ENCODE measurements around the gene C10orf71.

The C10orf71 gene

GRCh38 chr10:49260644-49261296, 38.2 kb upstream of the C10orf71 start:
- Histone ChIP-seq H3K9me3 (ENCODE audit: control insufficient read depth in 2 of 2, low read length in 2 of 2) (peaks cover 3 to 7% of the 10 kb centered on the region in 2 donors), H3K27me3 (ENCODE audit: control insufficient read depth in 1 of 2, insufficient read depth in 2 of 2, low read length in 2 of 2) (no peaks in the 10 kb centered on the region), H3K27ac (ENCODE audit: low read length) (no peak overlapping the region), H3K4me3 (ENCODE audit: low read length in 2 of 2) (no peak overlapping the region), H3K4me1 (ENCODE audit: control insufficient read depth, insufficient read depth, low read length) (no peaks in the 10 kb centered on the region), H3K36me3 (ENCODE audit: control insufficient read depth in 2 of 2, insufficient read depth in 2 of 2, low read length in 2 of 2) (no peaks in the 10 kb centered on the region), H3K9ac (ENCODE audit: low read length in 2 of 2) (no peak overlapping the region)

DNA sequence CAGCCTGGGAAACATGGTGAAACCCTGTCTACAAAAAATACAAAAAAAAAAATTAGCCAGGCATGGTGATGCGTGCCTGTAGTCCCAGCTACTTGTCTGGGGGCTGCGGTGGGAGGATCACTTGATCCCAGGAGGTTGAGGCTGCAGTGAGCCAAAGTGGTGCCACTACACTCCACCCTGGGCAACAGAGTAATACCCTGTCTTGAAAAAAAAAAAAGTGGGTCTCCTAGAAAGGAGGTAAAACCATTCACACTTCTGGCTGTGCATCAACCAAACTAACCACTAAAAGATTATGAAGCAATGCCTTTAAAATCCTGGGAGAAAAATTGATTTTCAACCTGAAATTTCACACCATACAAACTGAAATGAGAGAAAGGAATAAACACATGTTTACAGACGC, 35.4 kb upstream of the C10orf71 start:
- Histone ChIP-seq H3K27me3 (ENCODE audit: control insufficient read depth in 1 of 2, insufficient read depth in 2 of 2, low read length in 2 of 2) (no peaks in the 10 kb centered on the region), H3K9ac (ENCODE audit: low read length in 2 of 2) (no peak overlapping the region), H3K27ac (ENCODE audit: low read length) (no peak overlapping the region), H3K4me1 (ENCODE audit: control insufficient read depth, insufficient read depth, low read length) (no peaks in the 10 kb centered on the region), H3K9me3 (ENCODE audit: control insufficient read depth in 2 of 2, low read length in 2 of 2) (peaks cover 3 to 7% of the 10 kb centered on the region in 2 donors), H3K36me3 (ENCODE audit: control insufficient read depth in 2 of 2, insufficient read depth in 2 of 2, low read length in 2 of 2) (no peaks in the 10 kb centered on the region), H3K4me3 (ENCODE audit: low read length in 2 of 2) (no peak overlapping the region)

DNA sequence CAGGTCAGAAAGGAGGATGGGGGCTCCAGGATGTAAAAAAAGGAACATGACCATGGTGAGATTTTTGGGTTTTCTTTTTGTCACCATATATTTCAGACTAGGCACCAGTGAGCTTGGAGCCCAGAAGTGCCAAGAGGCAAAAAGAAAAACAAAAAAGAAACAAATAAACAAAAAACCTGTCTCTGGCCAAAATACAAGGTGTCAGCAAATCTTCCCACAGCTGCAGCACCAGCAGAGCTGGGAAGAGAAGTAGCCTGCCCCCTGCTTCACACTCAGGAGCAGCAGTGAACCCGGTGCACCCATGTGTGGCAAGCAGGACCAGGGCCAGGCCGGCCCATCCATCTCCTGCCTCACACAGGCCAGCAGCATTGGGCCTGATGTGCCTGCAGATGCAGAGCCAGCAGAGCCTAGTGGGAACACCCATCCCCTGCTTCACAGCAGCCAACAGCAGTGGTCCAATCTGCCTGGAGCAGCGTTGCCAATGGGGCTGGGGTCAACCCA, 34.7 kb upstream of the C10orf71 start:
- Histone ChIP-seq H3K9me3 (ENCODE audit: control insufficient read depth in 2 of 2, low read length in 2 of 2) (peaks cover 3 to 7% of the 10 kb centered on the region in 2 donors), H3K4me3 (ENCODE audit: low read length in 2 of 2) (no peak overlapping the region), H3K36me3 (ENCODE audit: control insufficient read depth in 2 of 2, insufficient read depth in 2 of 2, low read length in 2 of 2) (no peaks in the 10 kb centered on the region), H3K27ac (ENCODE audit: low read length) (no peak overlapping the region), H3K27me3 (ENCODE audit: control insufficient read depth in 1 of 2, insufficient read depth in 2 of 2, low read length in 2 of 2) (no peaks in the 10 kb centered on the region), H3K9ac (ENCODE audit: low read length in 2 of 2) (no peak overlapping the region), H3K4me1 (ENCODE audit: control insufficient read depth, insufficient read depth, low read length) (no peaks in the 10 kb centered on the region)

DNA sequence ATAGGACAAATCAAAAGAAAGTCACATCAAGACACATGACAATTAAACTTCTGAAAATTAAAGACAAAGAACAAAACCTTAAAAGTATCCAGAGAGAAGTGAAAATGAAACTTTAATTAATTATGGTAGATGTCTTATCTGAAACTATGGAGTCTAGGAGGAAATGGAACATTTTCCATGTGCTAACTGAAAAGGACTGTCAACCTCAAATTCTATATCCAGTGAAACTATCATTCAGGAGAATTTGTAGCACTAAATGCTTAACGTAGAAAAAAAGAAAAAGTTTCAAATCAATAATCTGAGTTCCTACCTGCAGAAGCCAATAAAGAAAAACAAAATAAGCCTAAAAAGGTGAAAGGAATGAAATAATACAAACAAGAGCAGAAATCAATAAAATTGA, 33.1 kb upstream of the C10orf71 start:
- Histone ChIP-seq H3K4me3 (ENCODE audit: low read length in 2 of 2) (no peak overlapping the region), H3K4me1 (ENCODE audit: control insufficient read depth, insufficient read depth, low read length) (no peaks in the 10 kb centered on the region), H3K9ac (ENCODE audit: low read length in 2 of 2) (no peak overlapping the region), H3K9me3 (ENCODE audit: control insufficient read depth in 2 of 2, low read length in 2 of 2) (peaks cover 3 to 4% of the 10 kb centered on the region in 2 donors), H3K27me3 (ENCODE audit: control insufficient read depth in 1 of 2, insufficient read depth in 2 of 2, low read length in 2 of 2) (no peaks in the 10 kb centered on the region), H3K27ac (ENCODE audit: low read length) (no peak overlapping the region), H3K36me3 (ENCODE audit: control insufficient read depth in 2 of 2, insufficient read depth in 2 of 2, low read length in 2 of 2) (no peaks in the 10 kb centered on the region)

- Histone ChIP-seq H3K36me3 (ENCODE audit: control insufficient read depth in 2 of 2, insufficient read depth in 2 of 2, low read length in 2 of 2) (no peaks in the 10 kb centered on the region), H3K4me3 (ENCODE audit: low read length in 2 of 2) (no peak overlapping the region), H3K9ac (ENCODE audit: low read length in 2 of 2) (no peak overlapping the region), H3K9me3 (ENCODE audit: control insufficient read depth in 2 of 2, low read length in 2 of 2) (peaks cover 3 to 4% of the 10 kb centered on the region in 2 donors), H3K27ac (ENCODE audit: low read length) (no peak overlapping the region), H3K27me3 (ENCODE audit: control insufficient read depth in 1 of 2, insufficient read depth in 2 of 2, low read length in 2 of 2) (no peaks in the 10 kb centered on the region), H3K4me1 (ENCODE audit: control insufficient read depth, insufficient read depth, low read length) (peaks cover 2% of the 10 kb centered on the region)
Observed at GRCh38 chr10:49268185-49268584, 30.8 kb upstream of the C10orf71 start.

DNA sequence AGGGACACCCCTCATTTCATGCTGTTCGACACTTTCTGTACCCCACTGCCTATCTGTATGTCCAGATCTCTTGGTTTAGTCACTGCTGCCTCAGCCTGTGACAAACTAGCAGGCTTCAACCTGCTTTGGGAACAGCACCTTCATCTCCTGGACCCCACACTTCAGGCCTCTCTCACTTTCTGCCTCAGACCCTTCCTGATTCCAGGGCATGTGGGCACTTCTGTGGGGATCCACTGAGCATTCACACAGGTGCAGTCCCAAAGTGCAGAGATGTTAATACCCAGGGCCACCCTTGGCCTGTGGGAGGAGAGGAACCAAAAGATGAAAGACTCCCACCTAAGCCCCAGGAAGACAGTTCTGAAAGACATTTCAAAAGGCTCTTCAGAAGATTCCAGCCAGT, 29.4 kb upstream of the C10orf71 start:
- peaks cover 0 to 4% of the 10 kb centered on the region in 2 donors for H3K9me3 ChIP-seq (ENCODE audit: control insufficient read depth in 2 of 2, low read length in 2 of 2)
- no peaks in the 10 kb centered on the region for H3K27me3 ChIP-seq (ENCODE audit: control insufficient read depth in 1 of 2, insufficient read depth in 2 of 2, low read length in 2 of 2)
- no peak overlapping the region for H3K9ac ChIP-seq (ENCODE audit: low read length in 2 of 2)
- peaks cover 2% of the 10 kb centered on the region for H3K4me1 ChIP-seq (ENCODE audit: control insufficient read depth, insufficient read depth, low read length)
- H3K36me3 ChIP-seq (ENCODE audit: control insufficient read depth in 2 of 2, insufficient read depth in 2 of 2, low read length in 2 of 2) = no peaks in the 10 kb centered on the region
- H3K4me3 ChIP-seq (ENCODE audit: low read length in 2 of 2) = no peak overlapping the region
- H3K27ac ChIP-seq (ENCODE audit: low read length) = no peak overlapping the region

- Histone ChIP-seq H3K27me3 (ENCODE audit: control insufficient read depth in 1 of 2, insufficient read depth in 2 of 2, low read length in 2 of 2) (no peaks in the 10 kb centered on the region), H3K9ac (ENCODE audit: low read length in 2 of 2) (no peak overlapping the region), H3K9me3 (ENCODE audit: control insufficient read depth in 2 of 2, low read length in 2 of 2) (no peaks in the 10 kb centered on the region), H3K4me3 (ENCODE audit: low read length in 2 of 2) (no peak overlapping the region), H3K4me1 (ENCODE audit: control insufficient read depth, insufficient read depth, low read length) (peaks cover 2% of the 10 kb centered on the region), H3K27ac (ENCODE audit: low read length) (no peak overlapping the region), H3K36me3 (ENCODE audit: control insufficient read depth in 2 of 2, insufficient read depth in 2 of 2, low read length in 2 of 2) (no peaks in the 10 kb centered on the region)
Observed at GRCh38 chr10:49270565-49270964, 28.4 kb upstream of the C10orf71 start.

GRCh38 chr10:49271346-49271745, 27.6 kb upstream of the C10orf71 start:
- no peaks in the 10 kb centered on the region for H3K9me3 ChIP-seq (ENCODE audit: control insufficient read depth in 2 of 2, low read length in 2 of 2)
- H3K9ac ChIP-seq (ENCODE audit: low read length in 2 of 2) = no peak overlapping the region
- no peak overlapping the region for H3K27ac ChIP-seq (ENCODE audit: low read length)

DNA sequence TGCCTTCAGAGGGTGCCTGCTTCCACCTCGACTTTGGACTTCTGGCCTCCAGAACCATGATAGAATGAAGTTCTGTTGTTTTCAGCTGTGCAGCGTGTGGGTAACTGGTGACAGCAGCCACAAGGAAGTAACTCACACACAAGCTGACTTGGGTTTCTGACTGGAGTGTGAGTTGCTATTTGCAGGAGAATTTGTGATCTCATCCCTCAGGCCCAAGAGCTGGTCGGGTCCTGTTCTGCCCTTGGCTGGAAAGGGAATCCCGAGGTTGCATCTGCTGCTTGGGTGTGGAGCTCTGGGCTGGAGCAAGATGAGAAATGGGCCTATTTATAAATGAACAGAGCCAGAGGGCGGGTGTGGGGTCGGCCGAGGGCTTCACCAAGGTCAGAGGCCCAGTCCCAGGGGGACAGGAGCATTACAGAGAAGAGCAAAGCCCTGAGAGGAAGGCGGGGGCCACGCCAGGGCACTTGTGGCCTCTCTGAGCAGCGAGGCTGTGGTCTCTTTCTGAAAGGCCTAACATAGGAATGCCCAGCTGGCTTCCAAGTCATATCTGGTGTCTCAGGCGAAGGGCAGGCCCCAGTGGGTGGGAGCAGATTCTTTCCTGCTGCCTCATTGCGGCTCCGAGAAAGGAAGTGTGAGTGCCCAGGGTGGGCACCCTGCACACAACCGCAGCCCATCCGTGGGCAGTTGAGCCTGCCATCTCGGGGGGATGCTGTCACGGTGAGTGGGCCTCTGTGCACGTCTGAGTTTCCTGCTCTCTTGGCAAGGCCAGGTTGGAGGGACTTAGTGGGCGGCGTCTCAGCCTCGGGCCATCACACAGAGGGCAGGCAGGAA, 26.5 kb upstream of the C10orf71 start:
- Histone ChIP-seq H3K27me3 (ENCODE audit: control insufficient read depth in 1 of 2, insufficient read depth in 2 of 2, low read length in 2 of 2) (no peaks in the 10 kb centered on the region), H3K9ac (ENCODE audit: low read length in 2 of 2) (no peak overlapping the region), H3K9me3 (ENCODE audit: control insufficient read depth in 2 of 2, low read length in 2 of 2) (no peaks in the 10 kb centered on the region), H3K27ac (ENCODE audit: low read length) (no peak overlapping the region), H3K36me3 (ENCODE audit: control insufficient read depth in 2 of 2, insufficient read depth in 2 of 2, low read length in 2 of 2) (no peaks in the 10 kb centered on the region), H3K4me3 (ENCODE audit: low read length in 2 of 2) (no peak overlapping the region), H3K4me1 (ENCODE audit: control insufficient read depth, insufficient read depth, low read length) (peaks cover 2% of the 10 kb centered on the region)

More at GRCh38 chr10:49271346-49271745, 27.6 kb upstream of the C10orf71 start:
- Histone ChIP-seq H3K4me1 (ENCODE audit: control insufficient read depth, insufficient read depth, low read length) (peaks cover 2% of the 10 kb centered on the region), H3K4me3 (ENCODE audit: low read length in 2 of 2) (no peak overlapping the region), H3K36me3 (ENCODE audit: control insufficient read depth in 2 of 2, insufficient read depth in 2 of 2, low read length in 2 of 2) (no peaks in the 10 kb centered on the region), H3K27me3 (ENCODE audit: control insufficient read depth in 1 of 2, insufficient read depth in 2 of 2, low read length in 2 of 2) (no peaks in the 10 kb centered on the region)

GRCh38 chr10:49273082-49273465, 25.9 kb upstream of the C10orf71 start:
- no peaks in the 10 kb centered on the region for H3K36me3 ChIP-seq (ENCODE audit: control insufficient read depth in 2 of 2, insufficient read depth in 2 of 2, low read length in 2 of 2)
- H3K9ac ChIP-seq (ENCODE audit: low read length in 2 of 2) = no peak overlapping the region
- H3K27me3 ChIP-seq (ENCODE audit: control insufficient read depth in 1 of 2, insufficient read depth in 2 of 2, low read length in 2 of 2) = peaks cover 0 to under 1% of the 10 kb centered on the region in 2 donors
- no peak overlapping the region for H3K4me3 ChIP-seq (ENCODE audit: low read length in 2 of 2)
- no peak overlapping the region for H3K27ac ChIP-seq (ENCODE audit: low read length)
- peaks cover 2% of the 10 kb centered on the region for H3K4me1 ChIP-seq (ENCODE audit: control insufficient read depth, insufficient read depth, low read length)
- no peaks in the 10 kb centered on the region for H3K9me3 ChIP-seq (ENCODE audit: control insufficient read depth in 2 of 2, low read length in 2 of 2)

DNA sequence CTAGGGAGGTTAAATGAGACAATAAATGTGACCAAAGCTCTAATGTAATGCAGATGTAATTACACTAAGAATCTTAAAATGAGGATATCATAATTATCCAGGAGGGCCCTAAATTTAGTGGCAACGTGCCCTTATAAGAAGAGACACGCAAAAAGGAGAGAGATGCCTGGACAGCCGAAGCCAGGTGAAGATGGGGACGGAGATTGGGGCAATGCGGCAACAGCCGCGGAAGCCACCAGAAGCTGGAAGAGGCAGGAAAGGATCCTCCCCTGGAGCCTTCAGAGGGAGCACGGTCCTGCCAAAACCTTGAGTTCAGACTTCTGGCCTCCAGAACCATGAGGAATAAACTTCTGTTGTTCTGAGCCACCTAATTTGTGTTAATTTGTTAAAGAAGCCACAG, 25.3 kb upstream of the C10orf71 start:
- H3K27me3 ChIP-seq (ENCODE audit: control insufficient read depth in 1 of 2, insufficient read depth in 2 of 2, low read length in 2 of 2) = peaks cover 0 to 3% of the 10 kb centered on the region in 2 donors
- peaks cover 2% of the 10 kb centered on the region for H3K4me1 ChIP-seq (ENCODE audit: control insufficient read depth, insufficient read depth, low read length)
- H3K4me3 ChIP-seq (ENCODE audit: low read length in 2 of 2) = no peak overlapping the region
- no peak overlapping the region for H3K27ac ChIP-seq (ENCODE audit: low read length)
- no peak overlapping the region for H3K9ac ChIP-seq (ENCODE audit: low read length in 2 of 2)
- no peaks in the 10 kb centered on the region for H3K9me3 ChIP-seq (ENCODE audit: control insufficient read depth in 2 of 2, low read length in 2 of 2)
- H3K36me3 ChIP-seq (ENCODE audit: control insufficient read depth in 2 of 2, insufficient read depth in 2 of 2, low read length in 2 of 2) = no peaks in the 10 kb centered on the region

All from stomach smooth muscle (tissue), 2 donors.